OCI-LY1 (cell line): ENCODE results near the gene TBC1D10A.

ENCODE experiments used
- CTCF ChIP-seq: fragments of 200-600 bp; sonication (generic), shearing (Covaris generic); IDR thresholded peaks from 2 replicates; pipeline ENCODE4 v1.5.1; 2017; ENCODE audit warnings: mild to moderate bottlenecking, antibody characterized with exemption, low read length, moderate library complexity, mixed read lengths
- EZH2 ChIP-seq: fragments of 200-600 bp; sonication (generic), shearing (Covaris generic); IDR thresholded peaks from 2 replicates; pipeline ENCODE4 v1.8.0; 2017; ENCODE audit warnings: borderline replicate concordance, mixed run types, mild to moderate bottlenecking, antibody characterized with exemption, low read length, moderate library complexity, mixed read lengths

GRCh38 chr22:30373331-30374325 lies 46.9 kb upstream of the TBC1D10A start:
- TF ChIP-seq EZH2: no peak
- TF ChIP-seq CTCF: no peak
